ENCODE data around the gene TMPO.
"Not testable (repeated sequence)": the region's sequence is repeated elsewhere in the genome, so short reads cannot be mapped to it uniquely, and the experiment has no call there.

DNA sequence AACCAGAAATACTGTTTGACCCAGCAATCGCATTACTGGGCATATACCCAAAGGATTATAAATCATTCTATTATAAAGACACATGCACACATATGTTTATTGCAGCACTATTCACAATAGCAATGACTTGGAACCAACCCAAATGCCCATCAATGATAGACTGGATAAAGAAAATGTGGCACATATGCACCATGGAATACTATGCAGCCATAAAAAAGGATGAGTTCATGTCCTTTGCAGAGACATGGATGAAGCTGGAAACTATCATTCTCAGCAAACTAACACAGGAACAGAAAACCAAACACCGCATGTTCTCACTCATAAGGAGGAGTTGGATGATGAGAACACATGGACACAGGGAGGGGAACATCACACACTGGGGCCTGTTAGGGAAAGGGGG is 61.4 kb downstream of the TMPO start:
- TF ChIP-seq KLF8 (tag by site-specific recombination; IDR thresholded peaks at IDR 0.05); ZNF670 (tag by site-specific recombination; IDR thresholded peaks at IDR 0.05; ENCODE audit: low read depth); SALL2 (tag by site-specific recombination; IDR thresholded peaks at IDR 0.05; ENCODE audit: borderline replicate concordance): not testable (repeated sequence)
- TF ChIP-seq, protein P1, sequence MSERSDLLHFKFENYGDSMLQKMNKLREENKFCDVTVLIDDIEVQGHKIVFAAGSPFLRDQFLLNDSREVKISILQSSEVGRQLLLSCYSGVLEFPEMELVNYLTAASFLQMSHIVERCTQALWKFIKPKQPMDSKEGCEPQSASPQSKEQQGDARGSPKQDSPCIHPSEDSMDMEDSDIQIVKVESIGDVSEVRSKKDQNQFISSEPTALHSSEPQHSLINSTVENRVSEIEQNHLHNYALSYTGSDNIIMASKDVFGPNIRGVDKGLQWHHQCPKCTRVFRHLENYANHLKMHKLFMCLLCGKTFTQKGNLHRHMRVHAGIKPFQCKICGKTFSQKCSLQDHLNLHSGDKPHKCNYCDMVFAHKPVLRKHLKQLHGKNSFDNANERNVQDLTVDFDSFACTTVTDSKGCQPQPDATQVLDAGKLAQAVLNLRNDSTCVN (tag by site-specific recombination; optimal IDR thresholded peaks at IDR 0.05): not testable (repeated sequence)
- TF ChIP-seq, protein P2, sequence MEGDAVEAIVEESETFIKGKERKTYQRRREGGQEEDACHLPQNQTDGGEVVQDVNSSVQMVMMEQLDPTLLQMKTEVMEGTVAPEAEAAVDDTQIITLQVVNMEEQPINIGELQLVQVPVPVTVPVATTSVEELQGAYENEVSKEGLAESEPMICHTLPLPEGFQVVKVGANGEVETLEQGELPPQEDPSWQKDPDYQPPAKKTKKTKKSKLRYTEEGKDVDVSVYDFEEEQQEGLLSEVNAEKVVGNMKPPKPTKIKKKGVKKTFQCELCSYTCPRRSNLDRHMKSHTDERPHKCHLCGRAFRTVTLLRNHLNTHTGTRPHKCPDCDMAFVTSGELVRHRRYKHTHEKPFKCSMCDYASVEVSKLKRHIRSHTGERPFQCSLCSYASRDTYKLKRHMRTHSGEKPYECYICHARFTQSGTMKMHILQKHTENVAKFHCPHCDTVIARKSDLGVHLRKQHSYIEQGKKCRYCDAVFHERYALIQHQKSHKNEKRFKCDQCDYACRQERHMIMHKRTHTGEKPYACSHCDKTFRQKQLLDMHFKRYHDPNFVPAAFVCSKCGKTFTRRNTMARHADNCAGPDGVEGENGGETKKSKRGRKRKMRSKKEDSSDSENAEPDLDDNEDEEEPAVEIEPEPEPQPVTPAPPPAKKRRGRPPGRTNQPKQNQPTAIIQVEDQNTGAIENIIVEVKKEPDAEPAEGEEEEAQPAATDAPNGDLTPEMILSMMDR (tag by site-specific recombination; IDR thresholded peaks at IDR 0.05): not testable (repeated sequence)
- TF ChIP-seq, protein P3, sequence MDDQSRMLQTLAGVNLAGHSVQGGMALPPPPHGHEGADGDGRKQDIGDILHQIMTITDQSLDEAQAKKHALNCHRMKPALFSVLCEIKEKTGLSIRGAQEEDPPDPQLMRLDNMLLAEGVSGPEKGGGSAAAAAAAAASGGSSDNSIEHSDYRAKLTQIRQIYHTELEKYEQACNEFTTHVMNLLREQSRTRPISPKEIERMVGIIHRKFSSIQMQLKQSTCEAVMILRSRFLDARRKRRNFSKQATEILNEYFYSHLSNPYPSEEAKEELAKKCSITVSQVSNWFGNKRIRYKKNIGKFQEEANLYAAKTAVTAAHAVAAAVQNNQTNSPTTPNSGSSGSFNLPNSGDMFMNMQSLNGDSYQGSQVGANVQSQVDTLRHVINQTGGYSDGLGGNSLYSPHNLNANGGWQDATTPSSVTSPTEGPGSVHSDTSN (CRISPR knock-in tag; IDR thresholded peaks at IDR 0.05): not testable (repeated sequence)
